Osteoblast (primary cell): Measurements from ENCODE around the gene RND3. TPM values are rescaled to one million over a fixed set of nuclear protein-coding genes. Genes with fewer than 3 reads are reported as not detected.

ENCODE experiments used
- DNase-seq: peaks from one replicate; pipeline ENCODE4 v3.0.0; 2011; ENCODE audit warnings: low spot score, mixed read lengths; ENCODE audit not compliant: insufficient read length; ENCODE audit errors: missing footprints
- H2AFZ ChIP-seq: 2 replicates; pipeline ENCODE4 v1.6.0; 2011; ENCODE audit warnings: mild to moderate bottlenecking, low read length
- H3K27ac ChIP-seq: 2 replicates; pipeline ENCODE4 v1.5.1; 2011; ENCODE audit warnings: mild to moderate bottlenecking, low read depth, low read length, moderate library complexity
- H3K27me3 ChIP-seq: 2 replicates; pipeline ENCODE4 v1.6.0; 2012; ENCODE audit warnings: mild to moderate bottlenecking, control low read depth, inconsistent platforms, low read length, moderate library complexity; ENCODE audit not compliant: insufficient read depth
- H3K36me3 ChIP-seq: 2 replicates; pipeline ENCODE4 v1.5.1; 2011; ENCODE audit warnings: mild to moderate bottlenecking, low read length, control low read depth, moderate library complexity; ENCODE audit not compliant: insufficient read depth
- H3K4me1 ChIP-seq: 2 replicates; pipeline ENCODE4 v1.5.1; 2011; ENCODE audit warnings: mild to moderate bottlenecking, low read length, control low read depth, moderate library complexity; ENCODE audit not compliant: insufficient read depth
- H3K4me2 ChIP-seq: 2 replicates; pipeline ENCODE4 v1.6.0; 2011; ENCODE audit warnings: mild to moderate bottlenecking, low read length; ENCODE audit not compliant: insufficient read depth
- H3K4me3 ChIP-seq: fragments of 200-600 bp; sonication (generic); 3 replicates; pipeline ENCODE4 v1.5.1; 2012; ENCODE audit warnings: mild to moderate bottlenecking, low read length, inconsistent platforms; ENCODE audit not compliant: insufficient read depth
- H3K79me2 ChIP-seq: 2 replicates; pipeline ENCODE4 v1.6.0; 2012; ENCODE audit warnings: mild to moderate bottlenecking, low read length, control low read depth, inconsistent platforms; ENCODE audit not compliant: insufficient read depth
- H3K9me3 ChIP-seq: 2 replicates; pipeline ENCODE4 v1.5.1; 2011; ENCODE audit warnings: low read depth, low read length, control low read depth
- H4K20me1 ChIP-seq: 2 replicates; pipeline ENCODE4 v1.6.0; 2012; ENCODE audit warnings: mild to moderate bottlenecking, low read length, control low read depth; ENCODE audit not compliant: insufficient read depth
- CTCF ChIP-seq: IDR thresholded peaks from 2 replicates; pipeline ENCODE4 v1.5.1; 2011; ENCODE audit warnings: mild to moderate bottlenecking, low read depth, low read length, moderate library complexity; ENCODE audit errors: extremely low read depth
- total RNA-seq: library from RNA; depleted of rRNA; stranded (reverse); fragments of >200 nt; gene quantifications from 2 replicates; pipeline ENCODE4 v1.2.3, GENCODE V29; 2012

The RND3 gene
- total RNA-seq, 1 donor = 241 TPM

DNA sequence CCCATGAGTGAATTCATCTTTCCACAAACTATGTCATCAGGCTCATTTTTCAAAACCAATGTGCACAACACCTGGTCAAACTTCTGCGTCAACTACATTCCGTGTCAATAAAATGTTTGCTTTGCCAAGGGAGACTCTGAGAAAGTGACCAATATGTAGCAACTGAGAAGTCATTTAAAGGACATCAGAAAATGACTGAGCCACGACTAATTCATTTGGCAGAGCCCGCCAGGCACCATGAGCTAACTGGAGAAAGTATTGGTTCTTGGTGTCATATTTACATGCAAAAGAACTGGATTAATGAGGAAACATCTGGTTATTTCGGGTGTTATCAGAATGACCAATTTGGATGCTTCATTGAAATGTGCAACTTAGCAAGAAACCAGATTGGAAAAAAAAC is 7.2 kb downstream of the RND3 start:
- TF ChIP-seq CTCF = no peak
- H3K4me2 ChIP-seq = peak overlapping the region; percentile 56
- no peak overlapping the region for H2AFZ ChIP-seq
- H3K27me3 ChIP-seq = no peaks in the 10 kb centered on the region
- peaks cover 95% of the 10 kb centered on the region for H3K4me1 ChIP-seq
- DNase-seq = no peak
- H3K79me2 ChIP-seq = peaks cover 100% of the 10 kb centered on the region
- H4K20me1 ChIP-seq = peaks cover 76% of the 10 kb centered on the region
- no peaks in the 10 kb centered on the region for H3K9me3 ChIP-seq
- H3K27ac ChIP-seq = peak overlapping the region; percentile 74
- peaks cover 56% of the 10 kb centered on the region for H3K36me3 ChIP-seq
- H3K4me3 ChIP-seq = peak overlapping the region; percentile 9

DNA sequence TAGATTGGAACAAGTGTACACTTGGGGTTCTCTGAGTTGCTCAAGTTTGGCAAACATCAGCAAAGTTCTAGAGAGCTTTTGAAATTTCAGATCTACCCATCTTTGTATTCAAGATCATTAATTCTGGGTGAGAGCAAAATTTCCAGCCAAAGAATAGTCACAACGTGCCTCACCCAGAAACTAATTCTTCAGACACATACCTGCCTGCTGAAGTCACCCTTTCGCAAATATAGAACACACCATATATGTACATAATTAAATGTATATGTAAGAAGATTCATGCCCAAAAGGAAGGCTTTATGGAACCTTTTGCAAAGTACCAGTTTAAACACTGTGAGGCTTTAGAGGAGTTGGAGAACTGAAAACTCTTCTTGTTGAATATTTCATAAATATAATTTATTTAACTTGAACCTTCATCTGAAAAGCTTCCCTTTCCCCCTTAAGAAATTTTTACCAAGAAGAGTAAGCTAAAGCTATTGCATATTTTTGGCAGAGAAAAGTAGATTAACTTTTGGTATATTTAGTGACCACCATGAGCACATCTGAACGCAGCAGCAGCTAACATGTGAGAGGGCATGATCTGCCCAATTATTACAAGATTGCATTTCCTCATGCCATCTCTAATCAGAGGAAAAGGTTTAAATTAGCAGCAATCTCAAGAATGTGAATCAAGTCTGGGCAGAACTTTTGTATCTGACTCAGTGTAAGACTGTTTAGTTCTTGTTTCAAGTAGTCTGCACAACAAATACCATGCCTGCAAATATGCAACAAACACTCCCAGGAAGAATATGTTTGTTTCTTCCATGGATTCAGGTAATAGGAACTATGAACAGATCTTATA is 8.2 kb downstream of the RND3 start:
- peaks cover 75% of the 10 kb centered on the region for H4K20me1 ChIP-seq
- peaks cover 100% of the 10 kb centered on the region for H3K79me2 ChIP-seq
- peak overlapping the region; percentile 47 for H3K4me3 ChIP-seq
- H3K27ac ChIP-seq = peak overlapping the region; percentile 74
- H3K9me3 ChIP-seq = no peaks in the 10 kb centered on the region
- TF ChIP-seq CTCF = no peak
- no peak for DNase-seq
- H3K27me3 ChIP-seq = no peaks in the 10 kb centered on the region
- H3K4me1 ChIP-seq = peaks cover 98% of the 10 kb centered on the region
- peaks cover 57% of the 10 kb centered on the region for H3K36me3 ChIP-seq
- H2AFZ ChIP-seq = no peak overlapping the region
- H3K4me2 ChIP-seq = peak overlapping the region; percentile 56

DNA sequence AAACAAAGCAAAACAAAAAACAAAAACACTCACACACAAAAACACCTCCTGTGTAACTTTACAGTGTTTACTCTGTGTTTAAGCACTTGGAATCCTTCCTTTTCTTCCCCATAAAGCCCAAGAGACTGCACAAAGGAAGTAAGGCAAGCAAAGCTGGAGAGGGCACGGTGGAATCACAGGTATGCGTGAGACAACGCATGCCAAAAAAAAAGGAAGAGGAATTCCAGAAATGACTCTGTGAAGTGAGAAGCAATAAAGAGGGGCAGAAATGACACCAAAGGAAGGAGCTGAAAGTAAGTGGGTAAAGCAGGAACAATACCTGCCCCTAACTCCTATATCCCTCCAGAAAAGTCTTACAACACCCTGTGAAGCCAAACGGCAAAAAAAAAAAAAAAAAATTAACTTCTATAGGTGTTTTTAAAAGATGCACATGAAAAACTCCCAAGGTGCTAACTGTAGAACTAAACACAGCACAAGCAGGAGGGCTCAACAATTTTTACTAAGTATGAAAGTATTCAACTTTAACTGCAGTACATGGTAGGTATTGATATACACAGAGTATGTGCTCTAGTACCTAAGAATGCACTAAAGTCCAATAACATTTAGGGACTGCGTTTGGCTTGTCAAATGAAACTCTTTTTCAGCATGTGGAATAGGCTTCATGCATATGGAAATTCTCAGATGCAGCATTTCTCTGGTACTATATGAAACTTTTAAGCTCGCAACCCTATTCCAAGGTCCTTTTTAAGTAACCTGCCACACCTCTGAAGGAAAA is 9.1 kb downstream of the RND3 start:
- Histone ChIP-seq H4K20me1 (peaks cover 75% of the 10 kb centered on the region), H3K36me3 (peaks cover 61% of the 10 kb centered on the region), H3K4me3 (peak overlapping the region; percentile 47), H3K27me3 (no peaks in the 10 kb centered on the region), H3K4me1 (peaks cover 98% of the 10 kb centered on the region), H2AFZ (no peak overlapping the region), H3K79me2 (peaks cover 100% of the 10 kb centered on the region), H3K4me2 (peak overlapping the region; percentile 56), H3K27ac (peak overlapping the region; percentile 74), H3K9me3 (no peaks in the 10 kb centered on the region)
- peak; percentile 58 for DNase-seq
- TF ChIP-seq CTCF = no peak

DNA sequence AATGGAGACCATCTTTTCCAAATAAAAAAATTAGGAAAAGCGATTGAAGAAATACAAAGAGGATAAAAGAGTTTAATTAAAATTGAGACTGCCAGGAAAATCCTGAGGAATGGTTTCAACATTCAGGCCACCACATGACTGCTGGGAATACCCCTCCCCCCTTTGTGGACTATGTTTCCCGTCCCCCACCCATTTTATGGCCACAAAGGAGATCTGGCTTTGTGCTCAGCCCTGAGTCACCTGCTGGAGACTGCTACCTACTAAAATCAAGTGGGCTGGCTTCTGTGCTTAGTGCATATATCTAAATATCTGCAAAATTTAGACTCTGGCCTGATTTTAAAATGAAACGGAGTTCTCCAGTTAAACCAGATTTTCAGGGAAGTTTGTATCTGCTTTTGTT is 10.1 kb downstream of the RND3 start:
- DNase-seq = no peak
- Histone ChIP-seq H3K27me3 (no peaks in the 10 kb centered on the region), H3K4me1 (peaks cover 100% of the 10 kb centered on the region), H3K4me2 (peak overlapping the region; percentile 56), H4K20me1 (peaks cover 70% of the 10 kb centered on the region), H3K9me3 (no peaks in the 10 kb centered on the region), H3K27ac (peak overlapping the region; percentile 74), H3K4me3 (no peak overlapping the region), H2AFZ (no peak overlapping the region), H3K79me2 (peaks cover 98% of the 10 kb centered on the region), H3K36me3 (peaks cover 63% of the 10 kb centered on the region)
- no peak for TF ChIP-seq CTCF
